GM19025 (cell line): Measurements from ENCODE around the gene MUC5AC.
"Not testable (repeated sequence)": the region's sequence is repeated elsewhere in the genome, so short reads cannot be mapped to it uniquely, and the experiment has no call there.

ENCODE experiments used
- ATAC-seq: cut with Tn5 transposase; IDR thresholded peaks from one replicate; pipeline ENCODE4 v1.9.1; 2021; ENCODE audit warnings: mild to moderate bottlenecking, low read depth, moderate library complexity; ENCODE audit not compliant: unreplicated experiment

Gene MUC5AC, protein sequence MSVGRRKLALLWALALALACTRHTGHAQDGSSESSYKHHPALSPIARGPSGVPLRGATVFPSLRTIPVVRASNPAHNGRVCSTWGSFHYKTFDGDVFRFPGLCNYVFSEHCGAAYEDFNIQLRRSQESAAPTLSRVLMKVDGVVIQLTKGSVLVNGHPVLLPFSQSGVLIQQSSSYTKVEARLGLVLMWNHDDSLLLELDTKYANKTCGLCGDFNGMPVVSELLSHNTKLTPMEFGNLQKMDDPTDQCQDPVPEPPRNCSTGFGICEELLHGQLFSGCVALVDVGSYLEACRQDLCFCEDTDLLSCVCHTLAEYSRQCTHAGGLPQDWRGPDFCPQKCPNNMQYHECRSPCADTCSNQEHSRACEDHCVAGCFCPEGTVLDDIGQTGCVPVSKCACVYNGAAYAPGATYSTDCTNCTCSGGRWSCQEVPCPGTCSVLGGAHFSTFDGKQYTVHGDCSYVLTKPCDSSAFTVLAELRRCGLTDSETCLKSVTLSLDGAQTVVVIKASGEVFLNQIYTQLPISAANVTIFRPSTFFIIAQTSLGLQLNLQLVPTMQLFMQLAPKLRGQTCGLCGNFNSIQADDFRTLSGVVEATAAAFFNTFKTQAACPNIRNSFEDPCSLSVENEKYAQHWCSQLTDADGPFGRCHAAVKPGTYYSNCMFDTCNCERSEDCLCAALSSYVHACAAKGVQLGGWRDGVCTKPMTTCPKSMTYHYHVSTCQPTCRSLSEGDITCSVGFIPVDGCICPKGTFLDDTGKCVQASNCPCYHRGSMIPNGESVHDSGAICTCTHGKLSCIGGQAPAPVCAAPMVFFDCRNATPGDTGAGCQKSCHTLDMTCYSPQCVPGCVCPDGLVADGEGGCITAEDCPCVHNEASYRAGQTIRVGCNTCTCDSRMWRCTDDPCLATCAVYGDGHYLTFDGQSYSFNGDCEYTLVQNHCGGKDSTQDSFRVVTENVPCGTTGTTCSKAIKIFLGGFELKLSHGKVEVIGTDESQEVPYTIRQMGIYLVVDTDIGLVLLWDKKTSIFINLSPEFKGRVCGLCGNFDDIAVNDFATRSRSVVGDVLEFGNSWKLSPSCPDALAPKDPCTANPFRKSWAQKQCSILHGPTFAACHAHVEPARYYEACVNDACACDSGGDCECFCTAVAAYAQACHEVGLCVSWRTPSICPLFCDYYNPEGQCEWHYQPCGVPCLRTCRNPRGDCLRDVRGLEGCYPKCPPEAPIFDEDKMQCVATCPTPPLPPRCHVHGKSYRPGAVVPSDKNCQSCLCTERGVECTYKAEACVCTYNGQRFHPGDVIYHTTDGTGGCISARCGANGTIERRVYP (N-terminal part only)

DNA sequence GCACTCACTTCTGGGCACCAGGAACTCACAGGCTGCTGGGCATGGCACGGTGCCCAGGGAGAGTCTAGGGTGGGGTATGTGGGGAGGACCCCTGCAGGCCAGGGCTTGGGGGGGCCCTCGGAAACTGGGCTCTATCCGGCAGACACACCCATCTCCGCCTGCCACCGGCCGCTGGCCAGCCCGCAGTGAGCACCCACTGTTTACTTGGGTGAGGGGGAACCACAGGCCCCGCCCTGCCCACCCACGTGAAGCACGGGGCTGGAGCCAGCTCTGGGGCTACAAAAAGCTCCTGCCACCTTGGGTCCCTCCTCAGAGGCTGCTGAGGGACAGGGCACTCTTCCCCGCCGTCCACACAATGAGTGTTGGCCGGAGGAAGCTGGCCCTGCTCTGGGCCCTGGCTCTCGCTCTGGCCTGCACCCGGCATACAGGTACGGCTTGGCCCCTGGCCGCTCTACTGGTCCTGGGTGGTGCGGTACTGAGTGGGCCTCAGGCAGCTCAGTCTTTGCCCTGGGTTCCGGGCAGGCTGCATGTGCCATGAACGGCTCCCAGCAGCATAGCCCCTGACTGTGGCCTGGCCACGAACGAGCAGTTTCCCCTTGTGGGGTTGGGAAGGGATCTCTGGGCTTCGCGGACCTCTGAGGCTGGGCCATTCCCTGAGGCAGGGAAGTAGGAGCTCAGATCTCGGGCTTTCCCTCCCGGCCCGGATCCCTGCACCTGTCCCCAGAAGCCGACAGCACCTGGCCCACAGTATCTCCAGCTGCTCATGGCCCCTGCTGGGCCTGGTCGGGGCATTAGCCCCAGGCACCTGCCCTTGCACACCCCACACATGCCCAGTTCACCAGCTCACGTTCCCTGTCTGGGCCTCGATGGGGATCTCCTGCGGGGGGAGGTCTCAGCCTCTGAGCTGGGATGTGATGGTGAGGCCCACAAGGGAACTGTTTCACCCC lies at the start of gene MUC5AC:
Gene MUC5AC (plus strand): TSS at position 309 of the 947 bp plus-strand sequence. CDS start 47 bp downstream, at position 356.
- ATAC-seq = no peak

DNA sequence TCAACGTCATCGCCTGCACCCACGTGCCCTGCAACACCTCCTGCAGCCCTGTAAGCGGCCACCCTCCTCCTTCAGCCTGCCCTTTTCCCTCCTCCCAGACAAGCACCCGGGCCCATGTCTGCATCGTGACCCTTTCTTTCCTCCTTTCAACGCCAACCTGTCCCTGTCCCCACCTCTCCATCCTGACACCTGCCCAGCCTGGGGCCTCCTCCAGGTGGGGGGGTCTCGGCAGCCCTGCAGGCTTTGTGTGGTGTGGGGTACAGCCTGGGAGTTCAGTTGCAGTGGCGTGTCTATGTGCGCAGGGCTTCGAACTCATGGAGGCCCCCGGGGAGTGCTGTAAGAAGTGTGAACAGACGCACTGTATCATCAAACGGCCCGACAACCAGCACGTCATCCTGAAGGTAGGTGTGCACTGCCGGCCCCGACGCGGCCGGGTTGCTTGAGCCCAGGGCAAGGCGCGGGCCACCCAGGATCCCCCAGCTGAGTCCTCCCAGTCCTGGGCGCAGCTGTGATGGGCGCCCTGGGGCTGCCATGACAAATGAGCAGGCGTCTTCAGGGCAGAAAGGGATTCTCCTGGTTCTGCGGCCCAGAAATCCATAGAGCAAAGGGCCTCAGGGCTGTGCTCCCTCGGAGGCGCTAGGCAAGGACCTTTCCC lies 49.4 kb upstream of the MUC5AC start:
- no peak for ATAC-seq

GRCh38 chr11:1109101-1109917 lies 48.4 kb upstream of the MUC5AC start:
- ATAC-seq = no peak

GRCh38 chr11:1109918-1110705 lies 47.6 kb upstream of the MUC5AC start:
- no peak for ATAC-seq

- no peak for ATAC-seq
Measured at GRCh38 chr11:1111545-1112212, 46.1 kb upstream of the MUC5AC start.

DNA sequence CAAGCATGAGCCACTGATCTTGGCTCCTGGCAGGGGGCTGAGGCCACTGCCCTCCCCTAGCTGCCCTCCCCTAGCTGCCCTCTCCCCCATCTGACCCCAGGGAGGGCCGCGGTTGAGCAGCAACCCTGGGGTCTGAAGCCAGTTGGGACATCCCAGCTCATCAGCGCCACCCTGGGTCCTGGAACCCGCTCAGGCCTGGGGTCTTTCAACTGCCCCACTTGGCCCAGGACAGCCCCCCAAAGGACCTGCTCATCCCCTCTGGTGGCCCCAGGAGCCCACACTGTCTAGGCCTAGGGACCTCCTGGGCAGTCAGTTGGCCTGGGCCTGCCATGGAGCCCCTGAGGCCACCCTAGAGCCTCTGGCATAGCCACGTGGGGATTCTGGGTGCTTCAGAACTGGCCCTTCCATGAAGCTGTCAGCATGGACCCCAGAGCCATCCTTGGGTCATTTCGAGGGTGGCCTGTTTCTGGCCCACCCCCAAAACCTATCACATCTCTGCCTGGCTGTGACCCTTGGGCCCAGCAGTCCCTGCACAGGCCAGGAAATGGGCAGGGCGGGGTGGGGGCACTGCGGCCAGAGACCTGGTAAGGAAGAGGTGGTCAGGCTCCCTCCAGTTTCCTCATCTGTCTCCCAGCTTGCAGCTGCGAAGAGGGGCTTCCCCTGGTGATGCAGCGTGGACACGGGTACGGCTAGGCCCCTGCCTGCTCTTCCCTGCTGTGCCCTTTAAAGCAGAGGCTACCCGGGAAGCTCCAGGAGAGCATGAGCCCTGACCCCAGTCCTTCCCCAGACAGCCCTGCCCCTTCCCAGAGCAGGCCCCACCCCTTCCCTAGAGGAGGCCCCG lies 45.2 kb upstream of the MUC5AC start:
- ATAC-seq = no peak

DNA sequence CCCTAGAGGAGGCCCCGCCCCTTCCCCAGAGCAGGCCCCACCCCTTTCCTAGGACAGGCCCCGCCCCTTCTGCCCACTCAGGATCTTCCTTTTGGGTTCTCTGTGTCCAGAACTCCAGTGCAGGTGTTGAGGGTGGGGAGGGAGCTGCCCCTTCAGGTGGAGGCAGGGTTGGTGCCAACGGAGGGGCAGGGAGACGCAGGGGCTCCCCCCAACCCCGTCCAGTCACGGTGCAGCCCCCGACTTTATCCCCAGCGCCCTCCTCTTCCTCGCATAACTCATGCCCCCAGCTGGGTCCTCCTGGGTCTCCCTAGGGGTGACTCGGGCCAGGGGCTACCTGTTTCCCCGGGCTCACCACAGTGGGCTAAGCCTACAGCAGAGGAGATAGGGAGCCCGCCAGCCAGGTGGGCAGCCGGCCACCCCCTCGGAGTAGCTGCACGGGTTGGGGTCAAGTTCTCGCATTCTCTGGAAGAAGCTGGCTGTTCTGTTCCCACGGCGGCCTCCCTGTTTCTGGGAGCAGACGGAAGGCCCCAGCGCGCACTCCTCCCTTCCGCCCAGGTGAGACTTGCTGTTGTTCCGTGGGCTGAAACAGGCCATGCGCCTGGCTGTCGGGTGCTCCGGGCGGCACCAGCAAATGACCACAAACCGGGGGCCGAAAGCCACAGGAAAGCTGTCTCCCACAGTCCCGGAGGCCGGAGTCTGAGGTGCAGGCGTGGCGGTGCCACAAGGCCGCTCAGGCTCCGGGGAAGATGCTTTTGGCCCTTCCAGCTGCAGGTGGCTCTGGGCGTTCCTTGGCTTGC lies 44.1 kb upstream of the MUC5AC start:
- no peak for ATAC-seq

- not testable (repeated sequence) for ATAC-seq
Measured at GRCh38 chr11:1115292-1115691, 42.5 kb upstream of the MUC5AC start.

GRCh38 chr11:1116104-1116503 lies 41.6 kb upstream of the MUC5AC start:
- ATAC-seq = no peak

DNA sequence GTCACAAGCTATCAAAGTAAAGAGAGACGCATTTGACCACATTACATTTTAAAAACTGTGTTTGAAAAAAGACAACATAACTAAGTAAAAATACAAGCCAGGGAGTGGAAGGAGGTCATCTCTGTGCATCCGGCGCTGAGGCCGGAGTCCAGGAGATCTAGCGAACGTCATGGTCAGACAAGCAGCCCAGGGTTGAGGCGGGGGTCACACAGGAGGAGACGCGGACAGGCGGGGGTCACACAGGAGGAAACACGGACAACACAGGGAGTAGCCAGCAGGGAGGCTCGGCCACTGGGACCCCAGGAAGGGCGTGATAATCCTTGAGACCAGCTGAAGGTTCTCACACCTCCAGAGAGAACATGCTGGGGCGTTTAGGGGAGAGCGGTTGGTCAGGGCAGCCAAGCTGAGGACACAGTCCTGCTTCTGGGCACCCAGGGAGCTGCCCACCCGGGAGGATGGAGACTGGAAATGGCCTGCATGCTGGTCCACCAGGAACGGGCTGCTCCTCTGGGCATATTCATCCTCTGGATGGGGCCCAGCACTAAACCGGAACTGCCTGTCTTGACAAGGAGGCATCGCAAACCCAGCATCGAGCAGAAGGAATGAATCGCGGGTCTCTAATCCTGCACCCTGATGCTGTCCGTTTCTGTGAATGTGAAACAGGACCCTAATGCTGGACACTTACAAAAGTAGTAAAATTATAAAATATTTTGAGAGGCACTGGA lies 40.9 kb upstream of the MUC5AC start:
- no peak for ATAC-seq

DNA sequence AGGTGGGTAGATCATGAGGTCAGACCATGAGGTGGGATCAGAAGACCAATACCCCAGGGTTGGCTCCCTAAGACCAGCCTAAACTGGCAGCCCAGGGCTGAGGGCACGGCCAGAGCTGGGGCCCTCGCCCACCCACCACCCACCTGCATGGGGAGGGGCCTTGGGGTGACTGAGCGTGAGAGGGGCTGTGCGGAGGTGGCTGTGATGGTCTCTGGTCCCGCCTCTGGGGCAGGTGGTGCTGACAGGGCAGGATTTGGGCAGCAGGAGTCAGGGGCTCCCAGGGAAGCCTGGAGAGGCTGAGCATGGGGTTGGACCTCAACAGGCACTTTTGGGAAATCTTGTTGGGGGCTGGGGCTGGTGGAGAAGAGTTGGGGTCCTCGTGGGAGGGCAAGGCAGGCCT lies 39.8 kb upstream of the MUC5AC start:
- ATAC-seq = no peak

- no peak for ATAC-seq
Measured at GRCh38 chr11:1118755-1119603, 38.8 kb upstream of the MUC5AC start.

DNA sequence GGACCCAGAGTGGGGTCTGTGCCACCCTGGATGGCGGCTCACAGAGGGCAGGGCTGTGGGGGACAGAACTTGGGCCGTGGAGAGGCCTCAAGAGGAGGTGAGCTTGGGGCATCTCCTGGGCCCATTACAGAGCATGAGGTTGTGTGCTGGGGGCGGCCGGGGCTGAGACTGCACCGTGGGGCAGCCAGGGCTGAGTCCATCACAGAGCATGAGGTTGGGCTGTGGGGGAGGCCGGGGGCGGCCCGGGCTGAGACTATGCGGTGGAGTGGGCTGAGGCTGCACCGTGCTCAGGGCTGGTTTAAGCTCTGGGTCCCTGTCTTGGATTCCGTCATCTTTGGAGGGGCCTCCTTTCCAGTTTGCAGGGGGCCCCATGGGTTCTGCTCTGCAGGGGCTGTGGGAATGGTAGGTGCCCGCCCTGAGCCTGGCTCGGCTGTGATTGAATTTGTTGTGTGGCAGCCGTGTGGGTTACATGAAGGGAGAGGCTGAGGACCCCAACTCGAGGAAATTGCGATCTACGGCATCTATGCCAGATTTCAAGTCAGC lies 38.1 kb upstream of the MUC5AC start:
- ATAC-seq = no peak
